Ovary (tissue), 3 donors: ENCODE data around the gene SLC1A4.

Experiments
- EP300 ChIP-seq: sonication (generic); formaldehyde crosslinking; IDR thresholded peaks from one replicate; pipeline ENCODE4 v1.6.1; 2017; ENCODE audit warnings: antibody characterized with exemption
- TF ChIP-seq, protein P1 (sequence below), 3 donors: fragments of 450-650 bp in 2 of 3; fragments of 200-600 bp in 1 of 3; IDR thresholded peaks; one replicate each; pipeline versions ENCODE4 v1.5.1 to v1.8.0; 2016 to 2022; ENCODE audit warnings: antibody characterized with exemption in 3 of 3, mild to moderate bottlenecking in 1 of 3
- donor health status: DM: no; HTN: no; CAD: no.

DNA sequence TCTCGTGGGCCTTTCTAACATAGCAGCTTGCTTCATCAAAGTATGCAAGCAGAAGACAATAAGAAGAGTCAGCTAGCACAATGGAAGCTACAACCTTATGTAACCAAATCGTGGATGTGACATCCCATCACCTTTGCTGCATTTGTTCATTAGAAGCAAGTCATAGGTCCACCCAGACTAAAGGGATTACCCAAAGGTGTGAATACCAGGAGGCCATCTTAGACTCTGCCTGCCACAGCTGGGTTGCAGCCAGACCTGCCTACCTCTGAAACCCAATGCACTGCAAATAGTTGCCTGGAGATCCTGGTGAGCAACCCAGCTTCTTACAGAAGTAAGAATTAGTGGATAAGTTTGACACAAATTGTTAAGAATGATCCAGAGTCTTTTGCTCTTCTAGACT lies 10.6 kb downstream of the SLC1A4 start:
- TF ChIP-seq EP300, result no peak
- TF ChIP-seq, protein P1, sequence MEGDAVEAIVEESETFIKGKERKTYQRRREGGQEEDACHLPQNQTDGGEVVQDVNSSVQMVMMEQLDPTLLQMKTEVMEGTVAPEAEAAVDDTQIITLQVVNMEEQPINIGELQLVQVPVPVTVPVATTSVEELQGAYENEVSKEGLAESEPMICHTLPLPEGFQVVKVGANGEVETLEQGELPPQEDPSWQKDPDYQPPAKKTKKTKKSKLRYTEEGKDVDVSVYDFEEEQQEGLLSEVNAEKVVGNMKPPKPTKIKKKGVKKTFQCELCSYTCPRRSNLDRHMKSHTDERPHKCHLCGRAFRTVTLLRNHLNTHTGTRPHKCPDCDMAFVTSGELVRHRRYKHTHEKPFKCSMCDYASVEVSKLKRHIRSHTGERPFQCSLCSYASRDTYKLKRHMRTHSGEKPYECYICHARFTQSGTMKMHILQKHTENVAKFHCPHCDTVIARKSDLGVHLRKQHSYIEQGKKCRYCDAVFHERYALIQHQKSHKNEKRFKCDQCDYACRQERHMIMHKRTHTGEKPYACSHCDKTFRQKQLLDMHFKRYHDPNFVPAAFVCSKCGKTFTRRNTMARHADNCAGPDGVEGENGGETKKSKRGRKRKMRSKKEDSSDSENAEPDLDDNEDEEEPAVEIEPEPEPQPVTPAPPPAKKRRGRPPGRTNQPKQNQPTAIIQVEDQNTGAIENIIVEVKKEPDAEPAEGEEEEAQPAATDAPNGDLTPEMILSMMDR (IDR thresholded peaks at IDR 0.05), result no peak
